Skeletal muscle satellite cell (primary cell): Measurements from ENCODE around the gene LNX2.

Experiments
- H3K27me3 ChIP-seq: 2 replicates; pipeline ENCODE4 v1.7.0; 2013; ENCODE audit warnings: low read length; ENCODE audit not compliant: control insufficient read depth, insufficient read depth
- H3K36me3 ChIP-seq: 2 replicates; pipeline ENCODE4 v1.7.0; 2013; ENCODE audit warnings: mild to moderate bottlenecking, control low read depth, low read length; ENCODE audit not compliant: insufficient read depth
- H3K4me1 ChIP-seq: 2 replicates; pipeline ENCODE4 v1.7.0; 2013; ENCODE audit warnings: low read length; ENCODE audit not compliant: control insufficient read depth, insufficient read depth
- H3K4me2 ChIP-seq: 2 replicates; pipeline ENCODE4 v1.7.0; 2013; ENCODE audit warnings: mild to moderate bottlenecking, low read length
- H3K4me3 ChIP-seq: 2 replicates; pipeline ENCODE4 v1.7.0; 2013; ENCODE audit warnings: low read length
- H3K9ac ChIP-seq: 2 replicates; pipeline ENCODE4 v1.7.0; 2013; ENCODE audit warnings: mild to moderate bottlenecking, low read depth, low read length, moderate library complexity
- H3K9me3 ChIP-seq: replicated peaks from 2 replicates; pipeline ENCODE4 v1.7.0; 2013; ENCODE audit warnings: mild to moderate bottlenecking, control low read depth, low read length

LNX2 gene

DNA sequence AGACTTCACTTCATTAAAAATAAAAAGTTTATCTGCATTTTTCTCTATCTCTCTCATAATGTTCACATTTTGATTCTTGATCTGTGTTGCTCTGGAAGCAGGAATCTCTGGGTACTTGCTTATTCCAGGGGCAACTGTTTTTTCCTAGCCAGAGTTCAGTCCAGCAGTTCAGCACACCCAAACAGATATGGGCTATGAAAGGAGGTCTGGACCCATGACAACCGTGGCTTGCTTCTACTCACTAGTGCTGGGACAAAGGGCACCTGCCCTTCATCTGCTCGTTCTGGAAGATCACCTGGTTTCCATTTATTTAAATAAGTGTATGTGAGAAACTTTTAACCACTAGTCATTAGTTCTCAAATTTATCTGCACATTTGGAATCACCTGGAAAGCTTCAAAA lies 37.4 kb upstream of the LNX2 start:
- Histone ChIP-seq H3K4me2 (no peak overlapping the region), H3K4me1 (peaks cover 17% of the 10 kb centered on the region), H3K9ac (no peak overlapping the region), H3K9me3 (no peaks in the 10 kb centered on the region), H3K36me3 (no peaks in the 10 kb centered on the region), H3K27me3 (no peaks in the 10 kb centered on the region), H3K4me3 (no peak overlapping the region)

GRCh38 chr13:27654816-27655215 lies 34.5 kb upstream of the LNX2 start:
- Histone ChIP-seq H3K27me3 (no peaks in the 10 kb centered on the region), H3K36me3 (peaks cover 18% of the 10 kb centered on the region), H3K4me3 (no peak overlapping the region), H3K9ac (no peak overlapping the region), H3K4me1 (peaks cover 17% of the 10 kb centered on the region), H3K4me2 (no peak overlapping the region), H3K9me3 (peaks cover 7% of the 10 kb centered on the region)

DNA sequence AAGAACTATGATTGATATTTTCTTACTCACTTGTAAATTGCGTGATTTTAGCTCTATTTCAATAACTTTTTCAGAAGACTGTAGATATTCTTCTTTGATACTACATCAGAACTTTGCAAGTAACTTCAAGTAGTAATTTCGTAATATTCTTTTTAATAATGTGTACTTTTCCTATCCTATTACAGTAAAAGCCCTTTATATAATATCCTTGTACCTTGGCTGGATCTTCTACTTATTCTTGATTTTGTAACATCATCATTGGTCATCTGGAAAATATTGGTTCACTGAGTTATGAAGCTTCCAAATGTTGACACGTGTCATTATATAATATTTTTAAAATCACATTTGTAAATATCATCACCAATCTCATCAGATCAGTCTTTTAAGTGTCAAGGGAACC lies 33.7 kb upstream of the LNX2 start:
- Histone ChIP-seq H3K4me3 (no peak overlapping the region), H3K4me1 (peaks cover 14% of the 10 kb centered on the region), H3K4me2 (no peak overlapping the region), H3K27me3 (no peaks in the 10 kb centered on the region), H3K9me3 (peaks cover 8% of the 10 kb centered on the region), H3K36me3 (peaks cover 25% of the 10 kb centered on the region), H3K9ac (no peak overlapping the region)

DNA sequence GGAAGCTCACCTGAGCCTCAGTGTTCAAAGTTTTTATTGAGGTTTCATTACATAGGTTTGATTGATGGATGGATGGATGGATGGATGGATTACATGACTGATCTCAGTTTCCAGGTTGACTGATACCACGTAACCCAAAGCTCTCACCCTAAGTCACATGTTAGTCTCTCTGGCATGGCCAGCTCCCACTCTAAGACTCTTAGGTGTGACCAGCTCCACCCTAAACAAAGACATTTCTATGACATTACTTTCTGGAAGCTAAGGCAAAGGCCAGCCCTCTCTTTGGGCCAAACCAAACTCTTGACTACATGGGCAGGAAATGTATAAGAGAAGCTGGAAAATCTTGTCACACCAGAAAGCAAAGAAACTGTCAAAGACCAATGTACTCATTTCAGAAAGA lies 30.0 kb upstream of the LNX2 start:
- peaks cover 8% of the 10 kb centered on the region for H3K9me3 ChIP-seq
- no peak overlapping the region for H3K4me3 ChIP-seq
- H3K36me3 ChIP-seq: peaks cover 32% of the 10 kb centered on the region
- no peaks in the 10 kb centered on the region for H3K27me3 ChIP-seq
- no peak overlapping the region for H3K9ac ChIP-seq
- H3K4me2 ChIP-seq: no peak overlapping the region
- no peaks in the 10 kb centered on the region for H3K4me1 ChIP-seq

- Histone ChIP-seq H3K27me3 (no peaks in the 10 kb centered on the region), H3K9ac (no peak overlapping the region), H3K9me3 (no peaks in the 10 kb centered on the region), H3K4me3 (no peak overlapping the region), H3K36me3 (peaks cover 10% of the 10 kb centered on the region), H3K4me1 (peaks cover 9% of the 10 kb centered on the region), H3K4me2 (no peak overlapping the region)
Measured at GRCh38 chr13:27644302-27644701, 24.0 kb upstream of the LNX2 start.

DNA sequence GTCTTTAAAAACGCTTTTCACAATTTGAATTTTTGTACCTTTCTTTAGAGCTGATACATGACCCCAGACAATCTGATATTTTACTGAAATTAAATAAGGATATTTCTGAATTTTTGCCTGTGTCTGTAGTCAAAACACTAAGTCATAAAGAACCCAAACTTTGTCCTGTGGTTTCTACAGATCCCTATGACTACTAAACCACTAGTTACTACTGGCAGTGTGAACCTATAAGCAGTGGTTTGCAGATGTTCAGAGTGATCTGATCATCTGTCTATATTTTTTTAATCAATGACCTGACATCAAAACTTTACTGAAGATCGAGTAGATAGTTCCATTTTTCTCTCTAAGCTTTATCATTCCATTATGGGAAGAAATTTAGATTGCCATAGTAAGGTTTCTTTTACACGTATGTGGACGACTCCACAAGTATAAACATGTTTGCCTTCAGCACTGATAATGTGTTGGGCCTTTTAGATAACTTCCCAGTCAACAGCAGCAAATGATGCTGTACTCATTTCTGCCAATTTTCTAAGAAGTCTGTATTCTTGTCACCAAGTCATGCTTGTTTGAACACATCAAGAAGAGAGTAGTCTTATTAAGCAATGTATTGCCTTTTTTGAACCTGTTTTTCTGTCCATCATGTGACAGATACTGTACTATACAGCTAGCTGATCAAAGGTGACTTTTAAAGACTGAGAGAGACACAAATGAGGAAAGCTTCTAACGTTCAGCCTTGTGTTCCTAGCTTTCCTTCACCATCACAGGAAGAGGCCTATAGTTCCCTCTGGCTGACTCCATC lies 23.2 kb upstream of the LNX2 start:
- H3K4me1 ChIP-seq: peaks cover 14% of the 10 kb centered on the region
- H3K9ac ChIP-seq: no peak overlapping the region
- H3K9me3 ChIP-seq: no peaks in the 10 kb centered on the region
- H3K4me2 ChIP-seq: no peak overlapping the region
- peaks cover 3% of the 10 kb centered on the region for H3K36me3 ChIP-seq
- no peak overlapping the region for H3K4me3 ChIP-seq
- no peaks in the 10 kb centered on the region for H3K27me3 ChIP-seq

GRCh38 chr13:27641711-27642502 lies 21.6 kb upstream of the LNX2 start:
- H3K4me1 ChIP-seq: peaks cover 19% of the 10 kb centered on the region
- H3K36me3 ChIP-seq: no peaks in the 10 kb centered on the region
- H3K9ac ChIP-seq: no peak overlapping the region
- no peaks in the 10 kb centered on the region for H3K27me3 ChIP-seq
- no peaks in the 10 kb centered on the region for H3K9me3 ChIP-seq
- no peak overlapping the region for H3K4me3 ChIP-seq
- no peak overlapping the region for H3K4me2 ChIP-seq

DNA sequence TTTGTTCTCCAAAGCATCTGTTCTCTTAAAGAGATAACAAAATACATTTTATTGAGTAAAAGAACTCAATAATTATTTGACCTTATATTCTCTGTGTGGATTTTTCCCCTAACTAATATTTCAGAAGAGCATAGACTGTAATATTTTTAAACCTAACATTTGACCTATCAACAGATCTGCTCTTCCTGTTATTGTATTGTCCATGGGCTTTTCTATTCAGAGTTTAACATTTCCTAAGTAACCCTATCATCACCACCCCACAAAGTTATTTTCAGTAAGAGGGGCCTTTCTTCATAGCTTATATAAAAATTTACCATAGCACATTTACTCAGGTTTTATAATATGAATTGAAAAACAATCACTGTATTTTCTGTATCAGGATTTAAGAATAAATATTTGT lies 18.9 kb upstream of the LNX2 start:
- no peak overlapping the region for H3K4me2 ChIP-seq
- no peaks in the 10 kb centered on the region for H3K9me3 ChIP-seq
- no peak overlapping the region for H3K4me3 ChIP-seq
- H3K9ac ChIP-seq: no peak overlapping the region
- H3K4me1 ChIP-seq: peaks cover 16% of the 10 kb centered on the region
- H3K27me3 ChIP-seq: no peaks in the 10 kb centered on the region
- peaks cover 2% of the 10 kb centered on the region for H3K36me3 ChIP-seq

- no peak overlapping the region for H3K4me2 ChIP-seq
- no peak overlapping the region for H3K4me3 ChIP-seq
- H3K9ac ChIP-seq: no peak overlapping the region
- peaks cover 5% of the 10 kb centered on the region for H3K36me3 ChIP-seq
- H3K4me1 ChIP-seq: peaks cover 10% of the 10 kb centered on the region
- H3K9me3 ChIP-seq: no peaks in the 10 kb centered on the region
- H3K27me3 ChIP-seq: no peaks in the 10 kb centered on the region
Measured at GRCh38 chr13:27638521-27638920, 18.2 kb upstream of the LNX2 start.

- H3K4me1 ChIP-seq: peaks cover 10% of the 10 kb centered on the region
Measured at GRCh38 chr13:27638001-27638400, 17.7 kb upstream of the LNX2 start.

GRCh38 chr13:27637289-27637626 lies 16.9 kb upstream of the LNX2 start:
- Histone ChIP-seq H3K4me2 (no peak overlapping the region), H3K27me3 (no peaks in the 10 kb centered on the region), H3K4me1 (peaks cover 10% of the 10 kb centered on the region), H3K9ac (no peak overlapping the region), H3K36me3 (peaks cover 14% of the 10 kb centered on the region), H3K4me3 (no peak overlapping the region), H3K9me3 (no peaks in the 10 kb centered on the region)

More at GRCh38 chr13:27638001-27638400, 17.7 kb upstream of the LNX2 start:
- H3K4me2 ChIP-seq: no peak overlapping the region
- H3K4me3 ChIP-seq: no peak overlapping the region
- H3K9me3 ChIP-seq: no peaks in the 10 kb centered on the region
- no peaks in the 10 kb centered on the region for H3K27me3 ChIP-seq
- peaks cover 9% of the 10 kb centered on the region for H3K36me3 ChIP-seq
- no peak overlapping the region for H3K9ac ChIP-seq
